GM18907 (cell line): ENCODE data around the gene INTS11.

Experiments used
- ATAC-seq: cut with Tn5 transposase; IDR thresholded peaks from one replicate; pipeline ENCODE4 v1.9.1; 2021; ENCODE audit warnings: mild to moderate bottlenecking, moderate library complexity; ENCODE audit not compliant: unreplicated experiment

INTS11 gene

DNA sequence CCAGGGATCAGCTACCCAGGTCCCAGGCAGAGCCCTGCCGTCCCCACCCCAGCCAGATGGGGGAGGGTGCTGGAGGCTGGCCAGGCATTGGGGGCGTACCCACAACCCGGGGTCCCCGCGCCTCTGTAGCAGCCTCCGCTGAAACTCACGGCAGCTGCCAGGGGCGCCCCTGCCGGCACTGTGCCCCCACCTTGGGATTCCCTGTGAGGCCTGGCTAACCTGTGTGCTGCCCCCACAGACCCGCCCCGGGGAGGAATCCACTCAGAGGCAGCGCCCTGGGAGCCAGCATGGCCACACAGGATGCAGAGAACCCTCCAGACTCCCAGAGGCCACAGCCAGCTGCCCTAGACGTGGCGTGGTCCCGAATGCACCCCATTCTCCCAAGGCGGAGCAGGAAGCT lies 20.9 kb upstream of the INTS11 start:
- no peak for ATAC-seq

GRCh38 chr1:1344655-1345361 lies 20.3 kb upstream of the INTS11 start:
- no peak for ATAC-seq

DNA sequence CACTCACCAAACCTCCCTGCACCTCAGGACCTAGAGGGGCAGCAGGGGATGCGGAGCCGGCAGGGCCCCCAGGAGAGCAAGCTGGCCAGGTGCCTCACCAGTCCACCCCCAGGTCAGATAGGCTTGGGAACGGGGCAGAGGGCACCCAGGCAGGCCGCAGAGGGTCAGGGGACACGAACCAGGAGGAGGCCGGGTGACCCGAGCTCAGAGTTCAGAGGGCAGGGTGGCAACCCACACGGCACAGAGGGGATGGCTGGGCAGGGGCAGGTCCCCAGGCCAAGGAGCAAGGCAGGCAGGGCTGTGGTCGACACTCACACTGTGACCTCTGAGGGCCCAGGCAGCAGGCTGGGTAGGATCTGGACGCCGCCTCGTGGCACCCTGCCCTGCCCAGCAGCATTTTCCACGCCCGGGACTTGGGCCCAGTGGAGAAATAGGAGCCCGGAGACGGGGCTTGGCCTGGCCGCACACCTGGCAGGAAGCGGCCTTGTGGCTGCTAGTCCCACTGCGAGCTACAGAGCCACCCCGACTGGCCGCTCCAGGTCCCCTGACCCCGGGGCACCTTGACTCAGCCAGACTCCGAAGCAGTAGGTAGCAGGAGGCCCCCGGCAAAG lies 19.5 kb upstream of the INTS11 start:
- ATAC-seq: no peak

GRCh38 chr1:1342584-1343115 lies 18.2 kb upstream of the INTS11 start:
- ATAC-seq: no peak

- no peak for ATAC-seq
Observed at GRCh38 chr1:1342061-1342562, 17.7 kb upstream of the INTS11 start.

DNA sequence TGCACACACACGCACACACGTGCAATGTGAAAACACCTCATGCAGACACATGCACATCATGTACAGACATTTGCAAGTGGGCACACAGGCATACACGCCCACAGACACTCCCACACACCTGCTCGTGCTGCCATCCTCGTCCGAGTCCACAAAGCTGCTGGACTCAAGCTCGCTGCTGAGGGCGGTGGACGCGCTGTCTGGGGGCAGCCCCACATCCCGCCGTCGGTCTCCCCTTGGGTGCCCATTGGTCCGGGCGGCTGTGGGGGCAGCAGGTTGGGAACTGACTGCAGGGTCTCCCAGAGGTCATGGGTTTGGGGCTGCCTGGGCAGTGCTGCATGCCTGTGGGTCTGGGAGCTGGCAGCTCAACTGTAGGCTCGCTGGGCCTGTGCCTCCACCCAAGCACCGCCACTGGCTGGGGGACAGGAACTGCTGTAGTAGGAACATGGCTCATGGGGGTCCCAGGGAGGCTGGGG lies 17.1 kb upstream of the INTS11 start:
- no peak for ATAC-seq

DNA sequence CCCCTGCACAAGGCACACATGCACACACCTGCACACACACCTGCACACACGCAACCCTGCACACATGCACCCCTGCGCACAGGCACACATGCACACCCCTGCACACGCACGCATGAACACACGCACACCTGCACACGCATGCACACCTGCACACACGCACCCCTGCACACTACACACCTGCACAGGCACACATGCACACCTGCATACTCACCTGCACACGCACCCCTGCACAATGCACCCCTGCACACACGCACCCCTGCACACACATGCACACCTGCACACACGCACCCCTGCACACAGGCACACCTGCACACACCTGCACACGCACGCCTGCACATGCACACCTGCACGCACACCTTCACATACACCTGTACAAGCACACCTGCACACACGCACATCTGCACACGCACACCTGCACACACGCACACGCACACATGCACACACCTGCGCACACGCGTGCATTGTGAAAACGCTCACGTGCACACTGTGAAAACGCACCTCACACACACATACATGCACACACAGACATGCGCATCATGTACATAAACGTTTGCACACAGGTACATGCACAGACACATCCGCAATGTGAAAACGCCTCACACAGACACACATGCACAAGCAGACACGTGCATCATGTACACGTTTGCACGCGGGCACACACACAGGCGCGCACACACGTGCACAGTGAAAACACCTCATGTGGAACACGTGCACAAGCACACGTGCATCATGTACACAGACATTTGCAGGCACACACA lies 16.5 kb upstream of the INTS11 start:
- no peak for ATAC-seq

DNA sequence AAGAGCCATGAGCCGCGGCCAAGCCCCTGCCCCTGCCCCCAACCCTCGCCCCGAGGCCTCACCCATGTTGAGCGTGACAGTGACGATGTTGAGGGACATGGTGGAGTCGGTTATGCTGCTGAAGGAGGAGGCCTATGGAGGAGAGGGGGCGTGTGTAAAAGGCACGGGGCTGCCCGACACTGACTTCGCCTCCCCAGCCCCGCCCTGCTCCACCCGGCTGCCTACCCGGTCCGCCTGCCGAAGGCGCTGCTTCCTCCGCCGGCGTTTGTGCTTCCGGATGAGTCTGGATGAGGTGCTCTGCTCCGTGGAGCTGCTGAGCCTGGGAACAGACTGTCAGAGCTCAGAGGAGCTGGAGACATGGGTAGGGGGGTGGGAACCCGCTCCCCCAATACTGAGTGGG lies 15.7 kb upstream of the INTS11 start:
- ATAC-seq: no peak

DNA sequence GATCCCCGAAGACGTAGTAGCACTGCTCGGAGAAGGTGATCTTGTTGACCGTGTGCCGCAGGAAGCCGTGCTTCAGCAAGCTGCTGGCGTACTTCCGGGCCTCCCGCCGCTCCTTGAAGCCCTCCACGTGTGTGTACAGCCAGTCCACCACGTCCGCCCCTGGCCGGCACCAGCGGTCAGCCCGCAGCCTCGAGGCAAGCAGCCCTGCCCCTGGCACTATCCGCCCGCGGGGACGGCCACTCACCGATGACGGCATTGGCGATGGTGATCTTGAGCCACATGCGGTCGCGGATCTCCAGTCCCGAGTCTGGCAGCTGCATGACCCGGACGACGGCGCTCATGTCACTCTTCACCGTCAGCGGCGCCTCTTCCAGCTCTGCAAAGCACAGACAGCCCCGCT lies 13.8 kb upstream of the INTS11 start:
- ATAC-seq: no peak

GRCh38 chr1:1337793-1338147 lies 13.3 kb upstream of the INTS11 start:
- ATAC-seq: no peak

GRCh38 chr1:1336931-1337792 lies 12.7 kb upstream of the INTS11 start:
- no peak for ATAC-seq

GRCh38 chr1:1336446-1336845 lies 12.0 kb upstream of the INTS11 start:
- no peak for ATAC-seq

DNA sequence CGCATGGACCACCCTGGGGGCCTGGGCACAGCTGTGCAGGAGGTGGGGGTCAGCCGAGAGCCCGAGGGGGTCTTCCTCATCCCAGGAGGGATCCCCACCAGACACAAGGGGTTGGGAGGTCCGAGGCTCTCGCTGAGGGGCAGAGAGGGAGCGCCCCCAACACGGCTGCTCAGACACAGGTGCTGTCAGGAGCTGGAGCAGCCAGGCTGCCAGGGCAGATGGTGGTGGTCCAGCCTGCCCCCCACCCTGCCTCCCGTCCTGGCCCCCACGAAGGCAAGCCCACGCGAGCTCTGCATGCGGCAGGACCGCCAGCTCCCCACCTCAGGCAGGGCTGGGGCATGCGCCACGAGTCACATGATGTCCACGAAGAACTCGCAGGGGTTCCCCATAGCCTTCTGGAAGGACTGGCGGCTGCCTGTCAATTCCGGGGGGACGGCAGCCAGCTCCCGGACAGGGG lies 11.4 kb upstream of the INTS11 start:
- no peak for ATAC-seq

- ATAC-seq: no peak
Observed at GRCh38 chr1:1335283-1335682, 10.8 kb upstream of the INTS11 start.

DNA sequence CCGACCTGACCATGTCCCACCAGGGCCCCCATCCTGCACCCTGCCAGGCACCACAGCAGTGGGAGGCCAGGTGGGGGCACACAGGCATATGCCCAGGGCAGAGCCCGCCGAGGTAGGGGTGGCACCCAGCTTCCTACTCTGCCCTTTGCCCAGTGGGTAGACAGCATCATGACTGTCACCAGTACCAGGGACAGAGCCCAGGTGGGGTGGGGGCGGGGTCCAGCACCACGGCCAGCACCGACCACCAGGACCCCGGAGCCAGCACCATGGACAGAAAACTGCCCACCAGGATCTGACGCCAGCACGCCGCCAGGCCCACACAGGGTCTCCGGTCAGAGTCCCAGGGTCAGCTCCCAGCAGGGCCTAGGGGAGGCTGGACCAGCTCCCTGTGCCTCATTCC lies 10.4 kb upstream of the INTS11 start:
- ATAC-seq: no peak

DNA sequence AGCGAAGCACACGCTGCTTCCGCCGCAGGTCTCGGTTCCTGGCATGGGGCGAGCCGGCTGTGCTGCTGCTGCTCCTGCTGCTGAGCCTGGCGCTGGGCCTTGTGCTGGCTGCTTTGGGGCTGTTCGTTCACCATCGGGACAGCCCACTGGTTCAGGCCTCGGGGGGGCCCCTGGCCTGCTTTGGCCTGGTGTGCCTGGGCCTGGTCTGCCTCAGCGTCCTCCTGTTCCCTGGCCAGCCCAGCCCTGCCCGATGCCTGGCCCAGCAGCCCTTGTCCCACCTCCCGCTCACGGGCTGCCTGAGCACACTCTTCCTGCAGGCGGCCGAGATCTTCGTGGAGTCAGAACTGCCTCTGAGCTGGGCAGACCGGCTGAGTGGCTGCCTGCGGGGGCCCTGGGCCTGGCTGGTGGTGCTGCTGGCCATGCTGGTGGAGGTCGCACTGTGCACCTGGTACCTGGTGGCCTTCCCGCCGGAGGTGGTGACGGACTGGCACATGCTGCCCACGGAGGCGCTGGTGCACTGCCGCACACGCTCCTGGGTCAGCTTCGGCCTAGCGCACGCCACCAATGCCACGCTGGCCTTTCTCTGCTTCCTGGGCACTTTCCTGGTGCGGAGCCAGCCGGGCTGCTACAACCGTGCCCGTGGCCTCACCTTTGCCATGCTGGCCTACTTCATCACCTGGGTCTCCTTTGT lies 9.2 kb upstream of the INTS11 start:
- no peak for ATAC-seq

- no peak for ATAC-seq
Observed at GRCh38 chr1:1332774-1333480, 8.5 kb upstream of the INTS11 start.

DNA sequence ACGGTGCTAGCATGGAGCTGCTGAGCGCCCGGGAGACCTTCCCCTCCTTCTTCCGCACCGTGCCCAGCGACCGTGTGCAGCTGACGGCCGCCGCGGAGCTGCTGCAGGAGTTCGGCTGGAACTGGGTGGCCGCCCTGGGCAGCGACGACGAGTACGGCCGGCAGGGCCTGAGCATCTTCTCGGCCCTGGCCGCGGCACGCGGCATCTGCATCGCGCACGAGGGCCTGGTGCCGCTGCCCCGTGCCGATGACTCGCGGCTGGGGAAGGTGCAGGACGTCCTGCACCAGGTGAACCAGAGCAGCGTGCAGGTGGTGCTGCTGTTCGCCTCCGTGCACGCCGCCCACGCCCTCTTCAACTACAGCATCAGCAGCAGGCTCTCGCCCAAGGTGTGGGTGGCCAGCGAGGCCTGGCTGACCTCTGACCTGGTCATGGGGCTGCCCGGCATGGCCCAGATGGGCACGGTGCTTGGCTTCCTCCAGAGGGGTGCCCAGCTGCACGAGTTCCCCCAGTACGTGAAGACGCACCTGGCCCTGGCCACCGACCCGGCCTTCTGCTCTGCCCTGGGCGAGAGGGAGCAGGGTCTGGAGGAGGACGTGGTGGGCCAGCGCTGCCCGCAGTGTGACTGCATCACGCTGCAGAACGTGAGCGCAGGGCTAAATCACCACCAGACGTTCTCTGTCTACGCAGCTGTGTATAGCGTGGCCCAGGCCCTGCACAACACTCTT lies 7.7 kb upstream of the INTS11 start:
- no peak for ATAC-seq
